HG02852 (cell line): ENCODE data around the gene SLC25A45.

Experiments
- ATAC-seq: cut with Tn5 transposase; IDR thresholded peaks from one replicate; pipeline ENCODE4 v1.9.1; 2021; ENCODE audit warnings: mild to moderate bottlenecking, moderate library complexity; ENCODE audit not compliant: unreplicated experiment

Gene SLC25A45

DNA sequence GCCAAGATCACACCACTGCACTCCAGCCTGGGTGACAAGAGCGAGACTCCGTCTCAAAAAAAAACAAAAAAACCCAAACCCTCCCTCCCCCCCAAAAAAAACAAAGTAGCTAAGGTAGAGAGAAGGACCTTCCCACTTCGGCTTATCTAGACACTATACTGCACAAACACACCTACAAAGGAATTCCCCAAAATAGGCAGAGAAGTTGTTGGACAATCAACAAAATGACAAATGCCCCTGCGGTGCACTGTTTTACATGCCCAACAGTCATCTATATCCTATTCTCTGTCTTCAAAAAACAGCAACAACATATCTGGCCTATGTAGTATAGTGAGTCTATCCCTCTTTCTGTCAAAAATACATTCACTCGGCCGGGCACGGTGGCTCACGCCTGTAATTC lies 55.4 kb downstream of the SLC25A45 start:
- ATAC-seq, result no peak

GRCh38 chr11:65325435-65325834 lies 57.0 kb downstream of the SLC25A45 start:
- no peak for ATAC-seq
